ENCODE results near the gene NFRKB.
A peak's percentile ranks its signal among the peaks of the same experiment; 100 is the strongest.

NFRKB gene

DNA sequence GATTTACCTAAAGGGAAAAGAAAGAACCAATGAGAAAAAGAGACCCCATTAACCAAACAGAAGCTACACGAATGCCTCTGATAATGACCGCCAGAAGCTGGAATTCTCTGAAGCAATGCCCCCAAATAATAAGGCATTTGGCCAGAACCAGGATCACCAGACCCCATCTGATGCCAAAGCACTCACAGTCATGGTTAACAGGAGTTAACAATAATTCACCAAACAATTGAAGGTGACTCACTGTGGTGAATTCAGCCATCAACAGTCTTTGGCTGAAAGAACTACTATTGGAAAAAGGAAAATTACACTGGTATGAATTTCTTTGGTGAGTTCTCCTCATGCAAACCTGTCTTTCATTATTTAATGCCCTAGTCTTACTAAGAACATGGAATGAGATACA, 21.9 kb upstream of the NFRKB start:
- no peaks in the 10 kb centered on the region for H3K79me2 ChIP-seq (ENCODE audit: insufficient read depth, low read length)
- no peak for TF ChIP-seq EZH2 (IDR thresholded peaks at IDR 0.05; ENCODE audit: borderline replicate concordance, low read depth, low read length, severe bottlenecking)
- TF ChIP-seq, protein P1, sequence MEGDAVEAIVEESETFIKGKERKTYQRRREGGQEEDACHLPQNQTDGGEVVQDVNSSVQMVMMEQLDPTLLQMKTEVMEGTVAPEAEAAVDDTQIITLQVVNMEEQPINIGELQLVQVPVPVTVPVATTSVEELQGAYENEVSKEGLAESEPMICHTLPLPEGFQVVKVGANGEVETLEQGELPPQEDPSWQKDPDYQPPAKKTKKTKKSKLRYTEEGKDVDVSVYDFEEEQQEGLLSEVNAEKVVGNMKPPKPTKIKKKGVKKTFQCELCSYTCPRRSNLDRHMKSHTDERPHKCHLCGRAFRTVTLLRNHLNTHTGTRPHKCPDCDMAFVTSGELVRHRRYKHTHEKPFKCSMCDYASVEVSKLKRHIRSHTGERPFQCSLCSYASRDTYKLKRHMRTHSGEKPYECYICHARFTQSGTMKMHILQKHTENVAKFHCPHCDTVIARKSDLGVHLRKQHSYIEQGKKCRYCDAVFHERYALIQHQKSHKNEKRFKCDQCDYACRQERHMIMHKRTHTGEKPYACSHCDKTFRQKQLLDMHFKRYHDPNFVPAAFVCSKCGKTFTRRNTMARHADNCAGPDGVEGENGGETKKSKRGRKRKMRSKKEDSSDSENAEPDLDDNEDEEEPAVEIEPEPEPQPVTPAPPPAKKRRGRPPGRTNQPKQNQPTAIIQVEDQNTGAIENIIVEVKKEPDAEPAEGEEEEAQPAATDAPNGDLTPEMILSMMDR (IDR thresholded peaks at IDR 0.05; ENCODE audit: borderline replicate concordance, extremely low read depth, low read length, poor library complexity, severe bottlenecking), result no peak
- no peak overlapping the region for H3K27ac ChIP-seq (ENCODE audit: low read length)
- no peak overlapping the region for H2AFZ ChIP-seq (ENCODE audit: low read depth, low read length)
- DNase-seq (no peak), ATAC-seq (ENCODE audit: insufficient read depth, low read depth) (no peak)
- no peaks in the 10 kb centered on the region for H4K20me1 ChIP-seq (ENCODE audit: insufficient read depth, low read length)
- no peak overlapping the region for H3K4me2 ChIP-seq (ENCODE audit: insufficient read depth, low read length)
- peaks cover 32% of the 10 kb centered on the region for H3K36me3 ChIP-seq (ENCODE audit: insufficient read depth, low read length)
- H3K9ac ChIP-seq (ENCODE audit: low read depth, low read length), result no peak overlapping the region
- no peaks in the 10 kb centered on the region for H3K4me1 ChIP-seq (ENCODE audit: insufficient read depth, low read length)
- no peaks in the 10 kb centered on the region for H3K27me3 ChIP-seq (ENCODE audit: insufficient read depth, low read length, poor library complexity)
- no peaks in the 10 kb centered on the region for H3K9me3 ChIP-seq (ENCODE audit: insufficient read depth, low read length, severe bottlenecking)
- no peak overlapping the region for H3K4me3 ChIP-seq (ENCODE audit: low read depth in 1 of 2, low read length in 2 of 2)

DNA sequence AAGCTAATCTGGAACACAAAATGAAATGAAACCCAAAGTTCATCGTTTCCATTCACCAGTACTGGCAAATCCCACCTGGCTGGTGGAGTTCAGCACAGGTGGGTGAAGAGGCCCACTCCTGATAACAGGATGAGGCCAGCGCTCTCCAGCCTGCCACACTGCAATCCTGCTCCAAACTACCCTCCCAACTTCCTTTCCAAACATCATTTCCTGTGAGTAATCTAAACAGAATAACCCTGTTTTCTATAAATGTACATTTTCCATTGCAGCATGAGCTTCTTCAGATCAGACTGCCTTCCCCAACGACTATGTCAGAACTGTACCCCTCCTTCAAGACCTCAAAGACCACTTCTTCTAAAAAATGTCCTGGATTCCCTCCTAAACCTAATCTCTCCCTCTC, 15.9 kb upstream of the NFRKB start:
- Histone ChIP-seq H3K36me3 (ENCODE audit: insufficient read depth, low read length) (peaks cover 37% of the 10 kb centered on the region), H3K27ac (ENCODE audit: low read length) (peak overlapping the region; percentile 50; the same call in 1 of the 2 replicates), H3K4me1 (ENCODE audit: insufficient read depth, low read length) (no peaks in the 10 kb centered on the region), H3K9ac (ENCODE audit: low read depth, low read length) (no peak overlapping the region), H4K20me1 (ENCODE audit: insufficient read depth, low read length) (no peaks in the 10 kb centered on the region), H2AFZ (ENCODE audit: low read depth, low read length) (no peak overlapping the region), H3K9me3 (ENCODE audit: insufficient read depth, low read length, severe bottlenecking) (no peaks in the 10 kb centered on the region), H3K4me3 (ENCODE audit: low read depth in 1 of 2, low read length in 2 of 2) (no peak overlapping the region), H3K79me2 (ENCODE audit: insufficient read depth, low read length) (no peaks in the 10 kb centered on the region), H3K27me3 (ENCODE audit: insufficient read depth, low read length, poor library complexity) (no peaks in the 10 kb centered on the region), H3K4me2 (ENCODE audit: insufficient read depth, low read length) (no peak overlapping the region)
- TF ChIP-seq EZH2 (IDR thresholded peaks at IDR 0.05; ENCODE audit: borderline replicate concordance, low read depth, low read length, severe bottlenecking), result no peak
- TF ChIP-seq, protein P1 (IDR thresholded peaks at IDR 0.05; ENCODE audit: borderline replicate concordance, extremely low read depth, low read length, poor library complexity, severe bottlenecking), result no peak
- no peak for ATAC-seq (ENCODE audit: insufficient read depth, low read depth)
- no peak for DNase-seq

GRCh38 chr11:129910360-129910759, 15.0 kb upstream of the NFRKB start:
- TF ChIP-seq, protein P1 (IDR thresholded peaks at IDR 0.05; ENCODE audit: borderline replicate concordance, extremely low read depth, low read length, poor library complexity, severe bottlenecking), result no peak
- no peak for TF ChIP-seq EZH2 (IDR thresholded peaks at IDR 0.05; ENCODE audit: borderline replicate concordance, low read depth, low read length, severe bottlenecking)
- no peak for ATAC-seq (ENCODE audit: insufficient read depth, low read depth)

GRCh38 chr11:129905402-129905801, 10.0 kb upstream of the NFRKB start:
- no peaks in the 10 kb centered on the region for H3K9me3 ChIP-seq (ENCODE audit: insufficient read depth, low read length, severe bottlenecking)
- H3K4me1 ChIP-seq (ENCODE audit: insufficient read depth, low read length), result no peaks in the 10 kb centered on the region
- H3K4me2 ChIP-seq (ENCODE audit: insufficient read depth, low read length), result no peak overlapping the region
- DNase-seq (no peak), ATAC-seq (ENCODE audit: insufficient read depth, low read depth) (no peak)
- H3K79me2 ChIP-seq (ENCODE audit: insufficient read depth, low read length), result no peaks in the 10 kb centered on the region
- peaks cover 46% of the 10 kb centered on the region for H3K36me3 ChIP-seq (ENCODE audit: insufficient read depth, low read length)
- no peaks in the 10 kb centered on the region for H4K20me1 ChIP-seq (ENCODE audit: insufficient read depth, low read length)
- no peak overlapping the region for H3K4me3 ChIP-seq (ENCODE audit: low read depth in 1 of 2, low read length in 2 of 2)
- TF ChIP-seq, protein P1 (IDR thresholded peaks at IDR 0.05; ENCODE audit: borderline replicate concordance, extremely low read depth, low read length, poor library complexity, severe bottlenecking), result no peak
- no peak for TF ChIP-seq EZH2 (IDR thresholded peaks at IDR 0.05; ENCODE audit: borderline replicate concordance, low read depth, low read length, severe bottlenecking)
- no peaks in the 10 kb centered on the region for H3K27me3 ChIP-seq (ENCODE audit: insufficient read depth, low read length, poor library complexity)
- H3K27ac ChIP-seq (ENCODE audit: low read length), result no peak overlapping the region
- no peak overlapping the region for H3K9ac ChIP-seq (ENCODE audit: low read depth, low read length)
- no peak overlapping the region for H2AFZ ChIP-seq (ENCODE audit: low read depth, low read length)

More at GRCh38 chr11:129910360-129910759, 15.0 kb upstream of the NFRKB start:
- Histone ChIP-seq H3K27me3 (ENCODE audit: insufficient read depth, low read length, poor library complexity) (no peaks in the 10 kb centered on the region), H3K4me1 (ENCODE audit: insufficient read depth, low read length) (no peaks in the 10 kb centered on the region), H4K20me1 (ENCODE audit: insufficient read depth, low read length) (no peaks in the 10 kb centered on the region), H3K27ac (ENCODE audit: low read length) (no peak overlapping the region), H3K4me2 (ENCODE audit: insufficient read depth, low read length) (no peak overlapping the region), H3K79me2 (ENCODE audit: insufficient read depth, low read length) (no peaks in the 10 kb centered on the region), H3K4me3 (ENCODE audit: low read depth in 1 of 2, low read length in 2 of 2) (no peak overlapping the region), H2AFZ (ENCODE audit: low read depth, low read length) (no peak overlapping the region), H3K36me3 (ENCODE audit: insufficient read depth, low read length) (peaks cover 42% of the 10 kb centered on the region), H3K9ac (ENCODE audit: low read depth, low read length) (no peak overlapping the region), H3K9me3 (ENCODE audit: insufficient read depth, low read length, severe bottlenecking) (no peaks in the 10 kb centered on the region)
- no peak for DNase-seq

All from DND-41 (cell line).